GM12878 (cell line): ENCODE measurements around the gene DMXL1. TPM values are rescaled to one million over a fixed set of nuclear protein-coding genes. Genes with fewer than 3 reads are reported as not detected.

Experiments
- ATAC-seq: fragments of 200-7000 bp; cut with Tn5 transposase; 3 replicates; pipeline ENCODE4 v1.9.1; 2020; ENCODE audit warnings: mild to moderate bottlenecking, moderate library complexity
- BruUV-seq: library from RNA; stranded (reverse); fragments of 400-500 nt; replicated peaks from 2 replicates; lab custom pipeline; 2021; lab: Mats Ljungman, UMichigan
- CTCF ChIA-PET: fragments of 300-600 bp; sonication (Branson Sonifier 250); formaldehyde crosslinking; extraction: SDS; loops from one replicate; lab custom pipeline; 2021; ENCODE audit warnings: inconsistent platforms; lab: Yijun Ruan, JAX
- POLR2A ChIA-PET: fragments of 350-600 bp; formaldehyde crosslinking; extraction: SDS; loops from one replicate; lab custom pipeline; 2021; ENCODE audit warnings: inconsistent platforms; lab: Charles Lee
- RAD21 ChIA-PET: fragments of 300-600 bp; sonication (Branson Sonifier 250); formaldehyde crosslinking; loops from one replicate; lab custom pipeline; 2023; ENCODE audit warnings: antibody characterized with exemption; ENCODE audit not compliant: unreplicated experiment; lab: Charles Lee
- SMC1A ChIA-PET: fragments of 300-600 bp; sonication (Branson Sonifier 250); formaldehyde crosslinking; loops from one replicate; lab custom pipeline; 2023; ENCODE audit not compliant: unreplicated experiment, uncharacterized antibody; lab: Charles Lee
- DNase-seq: peaks from one replicate; pipeline ENCODE4 v3.0.0-alpha.2; 2011; ENCODE audit warnings: low read depth, low spot score
- FAIRE-seq: peaks from 3 replicates; lab custom pipeline; 2011; peaks lifted over from hg19 to GRCh38; lab: Jason Lieb, UNC
- H2AFZ ChIP-seq: 2 replicates; pipeline ENCODE4 v1.6.0; 2011; ENCODE audit warnings: low read depth, low read length, control low read depth; ENCODE audit not compliant: control insufficient read depth
- H3K27ac ChIP-seq: 2 replicates; pipeline ENCODE4 v1.5.1; 2011; ENCODE audit warnings: control low read depth; ENCODE audit not compliant: control insufficient read depth, insufficient read depth
- H3K27me3 ChIP-seq, 2 experiments: replicated peaks in 1 of 2; 2 replicates each; pipeline versions ENCODE4 v1.6.0 to v1.6.1; 2011; ENCODE audit warnings: low read length in 1 of 2; ENCODE audit not compliant: control insufficient read depth in 2 of 2, insufficient read depth in 2 of 2
- H3K36me3 ChIP-seq, 2 experiments: 2 replicates each; pipeline ENCODE4 v1.5.1; 2011; ENCODE audit warnings: low read length in 1 of 2; ENCODE audit not compliant: control insufficient read depth in 2 of 2, insufficient read depth in 2 of 2
- H3K4me1 ChIP-seq: 2 replicates; pipeline ENCODE4 v1.6.1; 2011; ENCODE audit warnings: mild to moderate bottlenecking, low read length, moderate library complexity, mixed read lengths; ENCODE audit not compliant: control insufficient read depth, insufficient read depth
- H3K4me2 ChIP-seq: 2 replicates; pipeline ENCODE4 v1.6.0; 2011; ENCODE audit warnings: control low read depth; ENCODE audit not compliant: control insufficient read depth, insufficient read depth
- H3K4me3 ChIP-seq: fragments of 200-600 bp; sonication (generic); 2 replicates; pipeline ENCODE4 v1.5.1; 2016
- H3K79me2 ChIP-seq: 2 replicates; pipeline ENCODE4 v1.6.0; 2011; ENCODE audit warnings: low read length; ENCODE audit not compliant: control insufficient read depth, insufficient read depth
- H3K9ac ChIP-seq: 2 replicates; pipeline ENCODE4 v1.8.0; 2011; ENCODE audit warnings: low read length, control low read depth, mixed read lengths; ENCODE audit not compliant: control insufficient read depth, insufficient read depth
- H3K9me3 ChIP-seq: replicated peaks from 3 replicates; pipeline ENCODE4 v1.5.1; 2011; ENCODE audit warnings: mild to moderate bottlenecking, low read length; ENCODE audit not compliant: control insufficient read depth, insufficient read depth
- H4K20me1 ChIP-seq: 2 replicates; pipeline ENCODE4 v1.6.0; 2011; ENCODE audit not compliant: control insufficient read depth, insufficient read depth
- BCL11A ChIP-seq: IDR thresholded peaks from 2 replicates; pipeline ENCODE4 v1.6.1; 2011; ENCODE audit warnings: low read depth, low read length
- CBFB ChIP-seq: IDR thresholded peaks from 2 replicates; pipeline ENCODE4 v1.6.1; 2016; ENCODE audit warnings: antibody characterized with exemption, low read depth
- CBX5 ChIP-seq: sonication (generic); IDR thresholded peaks from 2 replicates; pipeline ENCODE4 v1.6.1; 2016; ENCODE audit warnings: low read depth, moderate library complexity, mild to moderate bottlenecking, inconsistent platforms
- CHD1 ChIP-seq: IDR thresholded peaks from 2 replicates; pipeline ENCODE4 v1.6.1; 2012; ENCODE audit warnings: low read depth, low read length, improper control_type of control experiment
- DPF2 ChIP-seq: fragments of 450-650 bp; IDR thresholded peaks from 2 replicates; pipeline ENCODE4 v1.6.1; 2017; ENCODE audit warnings: mild to moderate bottlenecking
- EED ChIP-seq: sonication (generic); IDR thresholded peaks from 2 replicates; pipeline ENCODE4 v1.6.1; 2016; ENCODE audit warnings: antibody characterized with exemption, low read depth
- IKZF1 ChIP-seq: fragments of 450-650 bp; conservative IDR thresholded peaks from 2 replicates; pipeline ENCODE4 v1.6.1; 2017; ENCODE audit warnings: antibody characterized with exemption, mild to moderate bottlenecking
- IKZF2 ChIP-seq, 2 experiments: fragments of 450-650 bp; IDR thresholded peaks; 2 replicates each; pipeline ENCODE4 v1.6.1; 2017; ENCODE audit warnings: mild to moderate bottlenecking in 2 of 2, moderate library complexity in 2 of 2
- JUNB ChIP-seq: IDR thresholded peaks from 2 replicates; pipeline ENCODE4 v1.6.1; 2016; ENCODE audit warnings: antibody characterized with exemption, mild to moderate bottlenecking
- KAT2A ChIP-seq: conservative IDR thresholded peaks from 2 replicates; pipeline ENCODE4 v1.6.1; 2011; ENCODE audit warnings: low read depth, low read length; ENCODE audit not compliant: control insufficient read depth
- KLF5 ChIP-seq: fragments of 450-650 bp; IDR thresholded peaks from 2 replicates; pipeline ENCODE4 v1.6.1; 2014; ENCODE audit warnings: mild to moderate bottlenecking; ENCODE audit not compliant: partially characterized antibody
- MTA2 ChIP-seq: fragments of 450-650 bp; IDR thresholded peaks from 2 replicates; pipeline ENCODE4 v1.6.1; 2016; ENCODE audit warnings: low read depth, mild to moderate bottlenecking, moderate library complexity
- MYC ChIP-seq: IDR thresholded peaks from 2 replicates; pipeline ENCODE4 v1.6.1; 2011; ENCODE audit warnings: mild to moderate bottlenecking, low read length, moderate library complexity, inconsistent platforms; ENCODE audit not compliant: insufficient read depth, insufficient replicate concordance, insufficient read length, severe bottlenecking
- NFYB ChIP-seq: IDR thresholded peaks from 2 replicates; pipeline ENCODE4 v1.6.1; 2011; ENCODE audit warnings: low read depth, mild to moderate bottlenecking, low read length, improper control_type of control experiment, moderate library complexity; ENCODE audit not compliant: insufficient read depth
- RFX5 ChIP-seq: IDR thresholded peaks from 2 replicates; pipeline ENCODE4 v1.6.1; 2011; ENCODE audit warnings: low read depth, low read length, improper control_type of control experiment
- RUNX3 ChIP-seq: IDR thresholded peaks from 2 replicates; pipeline ENCODE4 v1.6.1; 2012; ENCODE audit warnings: low read length, inconsistent platforms
- SMARCA5 ChIP-seq: fragments of 450-650 bp; IDR thresholded peaks from 2 replicates; pipeline ENCODE4 v1.6.1; 2017; ENCODE audit warnings: mild to moderate bottlenecking
- ZBTB4 ChIP-seq: fragments of 450-650 bp; formaldehyde crosslinking; IDR thresholded peaks from 2 replicates; pipeline ENCODE4 v1.4.0; 2022; ENCODE audit warnings: mild to moderate bottlenecking, moderate library complexity
- WGBS: methylation state at CpG from one replicate; pipeline ENCODE4 v1.1.6; 2016; ENCODE audit warnings: low lambda C conversion rate; ENCODE audit not compliant: insufficient replicate concordance, insufficient coverage; ENCODE audit errors: missing lambda C conversion rate; 5-methylcytosine and 5-hydroxymethylcytosine counted together
- in situ Hi-C: fragments of 300-500 bp; cut with MboI; formaldehyde crosslinking; loops from 9 replicates; pipeline ENCODE4 v1.14.3; 2018; ENCODE audit warnings: mixed read lengths
- intact Hi-C: fragments of 100-400 bp; cut with micrococcal nuclease; formaldehyde crosslinking; loops from one replicate; pipeline ENCODE4 v1.14.2; 2022; ENCODE audit not compliant: unreplicated experiment
- polyA plus RNA-seq, 11 experiments: library from polyadenylated mRNA; depleted of rRNA in 4 of 11; unstranded in 6 of 11; stranded (reverse) in 5 of 11; fragments of >200 nt; fragmentation: Nextera tagmentation in 4 of 11; fragmentation: Illumina TruSeq in 1 of 11; extraction: Ambion mirVana in 4 of 11; extraction: Trizol in 1 of 11; gene quantifications; 1 replicate in 1 of 11; 2 replicates in 10 of 11; pipeline versions ENCODE4 v1.2.1 to v1.2.3, GENCODE V29; 2011 to 2016; ENCODE audit warnings: inconsistent platforms in 2 of 11, missing spikeins in 2 of 11, low read depth in 1 of 11
- total RNA-seq, 4 experiments: library from RNA; depleted of rRNA in 3 of 4; stranded (reverse); fragments of >200 nt in 3 of 4; fragmentation: Illumina TruSeq in 1 of 4; extraction: Trizol in 1 of 4; gene quantifications; 2 replicates each; pipeline versions ENCODE4 v1.2.1 to v1.2.3, GENCODE V29; 2013 to 2021

DMXL1 gene
- total and polyA plus RNA-seq, 10 of the 15 experiments (the other 5 are each of a cell fraction or from before 2014, with no cell fraction given) = 9.1 to 67.7 (median 34.1) TPM

GRCh38 chr5:119275146-119275545 lies 204.3 kb downstream of the DMXL1 start:
- Histone ChIP-seq H3K36me3 (no peaks in the 10 kb centered on the region), H3K27me3 (no peaks in the 10 kb centered on the region), H3K4me3 (peak overlapping the region; percentile 9; the same call in 1 of the 2 replicates), H2AFZ (peak overlapping the region; percentile 8; the same call in 1 of the 2 replicates), H3K4me2 (peak overlapping the region; percentile 92), H3K4me1 (peaks cover 66% of the 10 kb centered on the region), H3K27ac (peak overlapping the region; percentile 77), H3K9me3 (no peaks in the 10 kb centered on the region), H3K79me2 (peaks cover 89% of the 10 kb centered on the region), H4K20me1 (no peaks in the 10 kb centered on the region), H3K9ac (0 out of 2 replicates have a peak overlapping the region, but pooled peaks have one; percentile 24)
- FAIRE-seq (no peak), ATAC-seq (peak; percentile 18), DNase-seq (no peak)
- ChIA-PET POLR2A (interaction anchor here (0.7 to 7.4 kb wide), 11 partner anchors 14 to 130 kb away, joined by 3 to 59 read pairs (median 5); no protein-coding TSS in a partner anchor), CTCF (interaction anchor here (0.6 to 7.2 kb wide), 8 partner anchors 8 to 253 kb away, joined by 3 to 32 read pairs (median 5); no protein-coding TSS in a partner anchor), RAD21 (interaction anchor here (0.9 to 7.3 kb wide), 9 partner anchors 14 to 242 kb away, joined by 3 to 43 read pairs (median 6); no protein-coding TSS in a partner anchor), SMC1A (interaction anchor here (0.8 to 14.5 kb wide), 13 partner anchors 12 to 258 kb away, joined by 3 to 181 read pairs (median 5); no protein-coding TSS in a partner anchor)
- 3% methylated on average over 6 of the region's 6 CpGs for WGBS
- BruUV-seq = no TSS peak
- 0 out of 2 replicates have a peak, but pooled peaks have one; percentile 6 for TF ChIP-seq RUNX3
- no peak for TF ChIP-seq CBX5
- peak; percentile 38; the same call in 1 of the 2 replicates for TF ChIP-seq IKZF1
- no peak for TF ChIP-seq NFYB
- peak in 1 of 2 experiments; percentile 30; a peak in 1 of 4 replicates for TF ChIP-seq IKZF2 (IDR thresholded peaks at IDR 0.05)
- no peak for TF ChIP-seq ZBTB4 (CRISPR knock-in tag)
- 0 out of 2 replicates have a peak, but pooled peaks have one; percentile 44 for TF ChIP-seq MTA2
- TF ChIP-seq CBFB = 0 out of 2 replicates have a peak, but pooled peaks have one; percentile 20
- TF ChIP-seq BCL11A = 0 out of 2 replicates have a peak, but pooled peaks have one; percentile 22
- no peak for TF ChIP-seq MYC
- TF ChIP-seq KAT2A = no peak
- no peak for TF ChIP-seq CHD1
- TF ChIP-seq DPF2 = peak; percentile 32; the same call in 1 of the 2 replicates
- peak; percentile 40; the same call in 1 of the 2 replicates for TF ChIP-seq EED
- no peak for TF ChIP-seq KLF5
- no peak; the same call in none of the 2 replicates for TF ChIP-seq JUNB
- no peak for TF ChIP-seq RFX5
- no peak for TF ChIP-seq SMARCA5
- in situ Hi-C loops = loop anchor here (25.0 kb wide), 1 partner anchor 1187 kb away; the partner anchor contains the start of gene PRR16
- intact Hi-C loops = loop anchor here (2.0 kb wide), 1 partner anchor 34 kb away; no protein-coding TSS in a partner anchor
